Loucy (cell line): Measurements from ENCODE around the gene AKAP6.

Experiments used
- EZH2phosphoT487 ChIP-seq: fragments of 200-600 bp; IDR thresholded peaks from 2 replicates; pipeline ENCODE4 v1.6.1; 2018; ENCODE audit warnings: antibody characterized with exemption, mild to moderate bottlenecking, moderate library complexity, borderline replicate concordance
- TF ChIP-seq, protein P1 (sequence below): fragments of 200-600 bp; sonication (generic); conservative IDR thresholded peaks from 2 replicates; pipeline ENCODE4 v1.5.1; 2014; ENCODE audit warnings: mild to moderate bottlenecking, antibody characterized with exemption, low read length

GRCh38 chr14:32412532-32412931, 83.4 kb downstream of the AKAP6 start:
- TF ChIP-seq, protein P1, sequence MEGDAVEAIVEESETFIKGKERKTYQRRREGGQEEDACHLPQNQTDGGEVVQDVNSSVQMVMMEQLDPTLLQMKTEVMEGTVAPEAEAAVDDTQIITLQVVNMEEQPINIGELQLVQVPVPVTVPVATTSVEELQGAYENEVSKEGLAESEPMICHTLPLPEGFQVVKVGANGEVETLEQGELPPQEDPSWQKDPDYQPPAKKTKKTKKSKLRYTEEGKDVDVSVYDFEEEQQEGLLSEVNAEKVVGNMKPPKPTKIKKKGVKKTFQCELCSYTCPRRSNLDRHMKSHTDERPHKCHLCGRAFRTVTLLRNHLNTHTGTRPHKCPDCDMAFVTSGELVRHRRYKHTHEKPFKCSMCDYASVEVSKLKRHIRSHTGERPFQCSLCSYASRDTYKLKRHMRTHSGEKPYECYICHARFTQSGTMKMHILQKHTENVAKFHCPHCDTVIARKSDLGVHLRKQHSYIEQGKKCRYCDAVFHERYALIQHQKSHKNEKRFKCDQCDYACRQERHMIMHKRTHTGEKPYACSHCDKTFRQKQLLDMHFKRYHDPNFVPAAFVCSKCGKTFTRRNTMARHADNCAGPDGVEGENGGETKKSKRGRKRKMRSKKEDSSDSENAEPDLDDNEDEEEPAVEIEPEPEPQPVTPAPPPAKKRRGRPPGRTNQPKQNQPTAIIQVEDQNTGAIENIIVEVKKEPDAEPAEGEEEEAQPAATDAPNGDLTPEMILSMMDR: no peak
- no peak for TF ChIP-seq EZH2phosphoT487
